DOHH2 (cell line): Measurements from ENCODE around the gene NUBP2.
A peak's percentile ranks its signal among the peaks of the same experiment; 100 is the strongest.

Source experiments
- H3F3A ChIP-seq: fragments of 200-600 bp; sonication (generic), shearing (Covaris generic); 2 replicates; pipeline ENCODE4 v1.6.0; 2016; ENCODE audit warnings: antibody characterized with exemption, mild to moderate bottlenecking; ENCODE audit not compliant: control insufficient read depth, insufficient read depth
- H3K27ac ChIP-seq: fragments of 200-600 bp; sonication (generic); 2 replicates; pipeline ENCODE4 v1.5.1; 2014; ENCODE audit warnings: low read depth, mild to moderate bottlenecking, low read length, moderate library complexity
- H3K27me3 ChIP-seq: fragments of 200-600 bp; sonication (generic); 2 replicates; pipeline ENCODE4 v1.6.1; 2014; ENCODE audit warnings: mild to moderate bottlenecking, low read length, mixed read lengths; ENCODE audit not compliant: control insufficient read depth
- H3K36me3 ChIP-seq: fragments of 200-600 bp; sonication (generic); 2 replicates; pipeline ENCODE4 v1.6.1; 2014; ENCODE audit warnings: mild to moderate bottlenecking, low read length, moderate library complexity, mixed read lengths; ENCODE audit not compliant: control insufficient read depth
- H3K4me1 ChIP-seq: fragments of 200-600 bp; sonication (generic); 2 replicates; pipeline ENCODE4 v1.6.1; 2014; ENCODE audit warnings: mild to moderate bottlenecking, low read length, mixed read lengths; ENCODE audit not compliant: control insufficient read depth
- H3K4me2 ChIP-seq: fragments of 200-600 bp; sonication (generic); 2 replicates; pipeline ENCODE4 v1.6.0; 2014; ENCODE audit warnings: mild to moderate bottlenecking, low read length, moderate library complexity
- H3K4me3 ChIP-seq: fragments of 200-600 bp; sonication (generic); 2 replicates; pipeline ENCODE4 v1.5.1; 2014; ENCODE audit warnings: mild to moderate bottlenecking, low read length, mixed read lengths
- H3K79me2 ChIP-seq: fragments of 200-600 bp; sonication (generic); 2 replicates; pipeline ENCODE4 v1.6.1; 2014; ENCODE audit warnings: mild to moderate bottlenecking, low read length, mixed read lengths; ENCODE audit not compliant: control insufficient read depth
- H3K9me2 ChIP-seq: fragments of 200-600 bp; sonication (generic); replicated peaks from 2 replicates; pipeline ENCODE4 v1.6.1; 2014; ENCODE audit warnings: mild to moderate bottlenecking, low read length, mixed read lengths; ENCODE audit not compliant: control insufficient read depth
- H3K9me3 ChIP-seq: fragments of 200-600 bp; sonication (generic); 2 replicates; pipeline ENCODE4 v1.6.1; 2014; ENCODE audit warnings: antibody characterized with exemption, low read length, mixed read lengths; ENCODE audit not compliant: control insufficient read depth, insufficient read depth
- H4K20me1 ChIP-seq: fragments of 200-600 bp; sonication (generic); 2 replicates; pipeline ENCODE4 v1.6.0; 2014; ENCODE audit warnings: low read depth, mild to moderate bottlenecking, antibody characterized with exemption, low read length, moderate library complexity; ENCODE audit not compliant: control insufficient read depth, insufficient read depth
- CTCF ChIP-seq: fragments of 200-600 bp; sonication (generic); IDR thresholded peaks from one replicate; pipeline ENCODE4 v1.5.1; 2014; ENCODE audit warnings: antibody characterized with exemption, mild to moderate bottlenecking, low read depth, low read length; ENCODE audit not compliant: poor library complexity, severe bottlenecking
- EZH2phosphoT487 ChIP-seq: fragments of 200-600 bp; sonication (generic); IDR thresholded peaks from 2 replicates; pipeline ENCODE4 v1.6.1; 2017; ENCODE audit warnings: borderline replicate concordance, mild to moderate bottlenecking, antibody characterized with exemption, low read length, moderate library complexity, mixed read lengths

The NUBP2 gene

GRCh38 chr16:1773703-1774447, 8.9 kb upstream of the NUBP2 start:
- Histone ChIP-seq H3F3A (peaks cover 18% of the 10 kb centered on the region), H3K27me3 (no peaks in the 10 kb centered on the region), H3K9me3 (no peaks in the 10 kb centered on the region), H3K4me3 (peak overlapping the region; percentile 99), H3K4me2 (peak overlapping the region; percentile 96), H3K9me2 (no peaks in the 10 kb centered on the region), H3K4me1 (peaks cover 23% of the 10 kb centered on the region), H3K27ac (peak overlapping the region; percentile 83; the same call in 1 of the 2 replicates), H3K79me2 (peaks cover 53% of the 10 kb centered on the region), H3K36me3 (peaks cover 69% of the 10 kb centered on the region), H4K20me1 (no peaks in the 10 kb centered on the region)
- TF ChIP-seq CTCF (no peak), EZH2phosphoT487 (no peak)

GRCh38 chr16:1774448-1774780, 8.3 kb upstream of the NUBP2 start:
- peaks cover 15% of the 10 kb centered on the region for H3F3A ChIP-seq
- H3K4me2 ChIP-seq = peak overlapping the region; percentile 96
- H3K4me1 ChIP-seq = peaks cover 23% of the 10 kb centered on the region
- no peak for TF ChIP-seq CTCF
- TF ChIP-seq EZH2phosphoT487 = no peak
- H3K27me3 ChIP-seq = no peaks in the 10 kb centered on the region
- H4K20me1 ChIP-seq = no peaks in the 10 kb centered on the region
- peaks cover 65% of the 10 kb centered on the region for H3K36me3 ChIP-seq
- H3K27ac ChIP-seq = no peak overlapping the region
- peak overlapping the region; percentile 99 for H3K4me3 ChIP-seq
- H3K9me3 ChIP-seq = no peaks in the 10 kb centered on the region
- H3K79me2 ChIP-seq = peaks cover 53% of the 10 kb centered on the region
- no peaks in the 10 kb centered on the region for H3K9me2 ChIP-seq

- Histone ChIP-seq H3K4me3 (no peak overlapping the region), H3K9me2 (no peaks in the 10 kb centered on the region), H3F3A (peaks cover 11% of the 10 kb centered on the region), H3K79me2 (peaks cover 52% of the 10 kb centered on the region), H3K4me1 (peaks cover 19% of the 10 kb centered on the region), H3K9me3 (no peaks in the 10 kb centered on the region), H3K36me3 (peaks cover 60% of the 10 kb centered on the region), H4K20me1 (no peaks in the 10 kb centered on the region), H3K27ac (no peak overlapping the region), H3K4me2 (peak overlapping the region; percentile 96; the same call in 1 of the 2 replicates), H3K27me3 (no peaks in the 10 kb centered on the region)
- TF ChIP-seq CTCF (no peak), EZH2phosphoT487 (no peak)
Measured at GRCh38 chr16:1775006-1775845, 7.5 kb upstream of the NUBP2 start.
